Panc1 (cell line): Measurements from ENCODE around the gene IL17RB. TPM values are rescaled to one million over a fixed set of nuclear protein-coding genes. Genes with fewer than 3 reads are reported as not detected.

ENCODE experiments used
- ATAC-seq: fragments of 200-7000 bp; cut with Tn5 transposase; 2 replicates; pipeline ENCODE4 v1.9.1; 2020; ENCODE audit warnings: mild to moderate bottlenecking, moderate library complexity
- BruUV-seq: library from RNA; stranded (reverse); fragments of 400-500 nt; replicated peaks from 2 replicates; lab custom pipeline; 2021; lab: Mats Ljungman, UMichigan
- CTCF ChIA-PET: fragments of 300-600 bp; sonication (Branson Sonifier 250); formaldehyde crosslinking; loops from one replicate; lab custom pipeline; 2022; ENCODE audit warnings: antibody characterized with exemption; lab: Charles Lee
- POLR2A ChIA-PET: fragments of 300-600 bp; sonication (Branson Sonifier 250); formaldehyde crosslinking; loops from one replicate; lab custom pipeline; 2022; ENCODE audit warnings: antibody characterized with exemption; lab: Charles Lee
- DNase-seq: peaks from one replicate; pipeline ENCODE4 v3.0.0-alpha.2; 2010; ENCODE audit warnings: low read depth, low spot score
- H3K27ac ChIP-seq: 2 replicates; pipeline ENCODE4 v1.5.1; 2011; ENCODE audit warnings: mild to moderate bottlenecking, low read length, inconsistent platforms
- H3K27me3 ChIP-seq: fragments of 200-500 bp; sonication (Bioruptor generic); 2 replicates; pipeline ENCODE4 v1.6.0; 2014; ENCODE audit warnings: low read length, inconsistent platforms; ENCODE audit not compliant: control insufficient read depth, insufficient read depth
- H3K36me3 ChIP-seq: fragments of 200-500 bp; sonication (Bioruptor generic); 2 replicates; pipeline ENCODE4 v1.5.1; 2014; ENCODE audit warnings: inconsistent platforms, mild to moderate bottlenecking, low read length, moderate library complexity; ENCODE audit not compliant: control insufficient read depth, insufficient read depth
- H3K4me1 ChIP-seq: 2 replicates; pipeline ENCODE4 v1.5.1; 2011; ENCODE audit warnings: inconsistent platforms, mild to moderate bottlenecking, low read length, moderate library complexity; ENCODE audit not compliant: control insufficient read depth, insufficient read depth
- H3K4me3 ChIP-seq, 2 experiments: 2 replicates each; pipeline ENCODE4 v1.5.1; 2011 to 2012; ENCODE audit warnings: low read depth in 2 of 2, low read length in 2 of 2, mild to moderate bottlenecking in 2 of 2, inconsistent platforms in 1 of 2, moderate library complexity in 1 of 2
- H3K9me3 ChIP-seq: fragments of 200-500 bp; sonication (Bioruptor generic); 2 replicates; pipeline ENCODE4 v1.5.1; 2014; ENCODE audit warnings: low read depth, mild to moderate bottlenecking, inconsistent platforms, low read length, moderate library complexity; ENCODE audit not compliant: control insufficient read depth, insufficient read depth
- CTCF ChIP-seq: fragments of 450-650 bp; IDR thresholded peaks from 2 replicates; pipeline ENCODE4 v1.5.1; 2017; ENCODE audit warnings: mild to moderate bottlenecking
- POLR2AphosphoS5 ChIP-seq: IDR thresholded peaks from 2 replicates; pipeline ENCODE4 v1.6.1; 2012; ENCODE audit warnings: mild to moderate bottlenecking, low read depth, low read length, moderate library complexity
- SIN3A ChIP-seq: IDR thresholded peaks from 2 replicates; pipeline ENCODE4 v1.6.1; 2012; ENCODE audit warnings: low read depth, mild to moderate bottlenecking, low read length, moderate library complexity, borderline replicate concordance; ENCODE audit not compliant: insufficient read depth
- TCF7L2 ChIP-seq: IDR thresholded peaks from 2 replicates; pipeline ENCODE4 v1.6.1; 2011; ENCODE audit warnings: mild to moderate bottlenecking, low read depth, low read length, inconsistent platforms
- in situ Hi-C: cut with HindIII; loops from 2 replicates; pipeline ENCODE4 v1.10.0; 2016; ENCODE audit warnings: low sequenced_read_pairs, low pct_unique_long_range_greater_than_20kb
- intact Hi-C: fragments of 100-400 bp; cut with micrococcal nuclease; formaldehyde crosslinking; loops from one replicate; pipeline ENCODE4 v1.10.0; 2022; ENCODE audit not compliant: unreplicated experiment
- total RNA-seq: library from RNA; stranded (reverse); gene quantifications from one replicate; pipeline ENCODE4 v1.2.1, GENCODE V29; 2021; ENCODE audit not compliant: unreplicated experiment
- TF ChIP-seq, protein P1 (sequence below), 2 experiments: IDR thresholded peaks; 2 replicates each; pipeline ENCODE4 v1.6.1; 2011 to 2012; ENCODE audit warnings: low read depth in 2 of 2, control low read depth in 1 of 2, low read length in 1 of 2, mild to moderate bottlenecking in 1 of 2, moderate library complexity in 1 of 2; ENCODE audit not compliant: insufficient read depth in 1 of 2

The IL17RB gene
- total RNA-seq, 1 experiment from 2014 or later = 15.9 TPM

DNA sequence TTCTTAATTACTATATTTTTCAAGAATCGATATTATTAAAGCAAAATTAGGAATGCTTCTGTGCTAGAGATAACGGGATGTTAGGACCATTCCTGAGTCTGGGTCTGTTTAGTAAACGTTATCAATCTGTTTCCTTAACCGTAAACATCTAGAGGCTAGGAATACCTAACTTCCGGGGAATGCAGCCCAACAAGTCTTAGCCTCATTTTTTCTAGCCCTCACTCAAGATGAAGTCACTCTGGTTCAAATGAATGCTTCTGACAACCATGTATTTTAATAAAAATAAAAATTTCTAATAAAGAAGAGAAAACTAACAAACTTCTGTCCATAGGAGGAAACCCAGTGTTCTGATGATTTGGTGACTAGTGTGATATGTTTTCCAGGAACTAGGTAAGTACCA lies 56.3 kb downstream of the IL17RB start:
- H3K27ac ChIP-seq = no peak overlapping the region
- in situ Hi-C loops = no loop called here
- intact Hi-C loops = no loop called here
- CTCF ChIA-PET = no interaction called here
- no peak for DNase-seq
- no peaks in the 10 kb centered on the region for H3K4me1 ChIP-seq
- no peak overlapping the region for H3K4me3 ChIP-seq
- TF ChIP-seq, protein P1, sequence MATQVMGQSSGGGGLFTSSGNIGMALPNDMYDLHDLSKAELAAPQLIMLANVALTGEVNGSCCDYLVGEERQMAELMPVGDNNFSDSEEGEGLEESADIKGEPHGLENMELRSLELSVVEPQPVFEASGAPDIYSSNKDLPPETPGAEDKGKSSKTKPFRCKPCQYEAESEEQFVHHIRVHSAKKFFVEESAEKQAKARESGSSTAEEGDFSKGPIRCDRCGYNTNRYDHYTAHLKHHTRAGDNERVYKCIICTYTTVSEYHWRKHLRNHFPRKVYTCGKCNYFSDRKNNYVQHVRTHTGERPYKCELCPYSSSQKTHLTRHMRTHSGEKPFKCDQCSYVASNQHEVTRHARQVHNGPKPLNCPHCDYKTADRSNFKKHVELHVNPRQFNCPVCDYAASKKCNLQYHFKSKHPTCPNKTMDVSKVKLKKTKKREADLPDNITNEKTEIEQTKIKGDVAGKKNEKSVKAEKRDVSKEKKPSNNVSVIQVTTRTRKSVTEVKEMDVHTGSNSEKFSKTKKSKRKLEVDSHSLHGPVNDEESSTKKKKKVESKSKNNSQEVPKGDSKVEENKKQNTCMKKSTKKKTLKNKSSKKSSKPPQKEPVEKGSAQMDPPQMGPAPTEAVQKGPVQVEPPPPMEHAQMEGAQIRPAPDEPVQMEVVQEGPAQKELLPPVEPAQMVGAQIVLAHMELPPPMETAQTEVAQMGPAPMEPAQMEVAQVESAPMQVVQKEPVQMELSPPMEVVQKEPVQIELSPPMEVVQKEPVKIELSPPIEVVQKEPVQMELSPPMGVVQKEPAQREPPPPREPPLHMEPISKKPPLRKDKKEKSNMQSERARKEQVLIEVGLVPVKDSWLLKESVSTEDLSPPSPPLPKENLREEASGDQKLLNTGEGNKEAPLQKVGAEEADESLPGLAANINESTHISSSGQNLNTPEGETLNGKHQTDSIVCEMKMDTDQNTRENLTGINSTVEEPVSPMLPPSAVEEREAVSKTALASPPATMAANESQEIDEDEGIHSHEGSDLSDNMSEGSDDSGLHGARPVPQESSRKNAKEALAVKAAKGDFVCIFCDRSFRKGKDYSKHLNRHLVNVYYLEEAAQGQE (IDR thresholded peaks at IDR 0.05; ENCODE audit: insufficient read depth in 1 of 2, low read depth in 2 of 2, low read length in 1 of 2) = no peak
- TF ChIP-seq POLR2AphosphoS5 (no peak), CTCF (no peak), SIN3A (no peak), TCF7L2 (no peak)
- H3K27me3 ChIP-seq = no peaks in the 10 kb centered on the region; the same call in 1 of the 2 replicates
- ATAC-seq = no peak
- no peaks in the 10 kb centered on the region; the same call in 1 of the 2 replicates for H3K36me3 ChIP-seq
- H3K9me3 ChIP-seq = no peaks in the 10 kb centered on the region
- POLR2A ChIA-PET = no interaction called here
- no TSS peak for BruUV-seq

DNA sequence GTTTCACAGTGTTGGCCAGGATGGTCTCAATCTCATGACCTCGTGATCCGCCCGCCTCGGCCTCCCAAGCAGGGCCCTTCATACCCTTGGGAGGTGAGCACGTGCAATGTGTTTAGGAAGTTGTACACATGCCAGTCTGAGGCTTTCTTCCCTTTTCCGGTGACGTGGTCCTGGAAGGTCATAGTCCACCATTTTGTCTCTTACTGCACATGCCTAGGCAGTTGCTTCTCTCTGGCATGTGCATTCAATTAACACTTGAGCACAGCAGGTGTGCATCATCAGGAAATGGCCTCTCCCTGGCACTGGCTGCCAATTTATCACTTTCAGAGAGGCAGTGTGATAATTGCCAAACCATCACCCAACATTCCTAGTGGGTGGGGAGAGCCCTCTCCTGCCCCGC lies 67.0 kb downstream of the IL17RB start:
- no peak overlapping the region for H3K27ac ChIP-seq
- CTCF ChIA-PET = no interaction called here
- TF ChIP-seq SIN3A = no peak
- no peak for TF ChIP-seq CTCF
- TF ChIP-seq TCF7L2 = no peak
- TF ChIP-seq POLR2AphosphoS5 = no peak
- TF ChIP-seq, protein P1 (IDR thresholded peaks at IDR 0.05; ENCODE audit: insufficient read depth in 1 of 2, low read depth in 2 of 2, low read length in 1 of 2) = no peak
- ATAC-seq = no peak
- H3K4me1 ChIP-seq = no peaks in the 10 kb centered on the region
- BruUV-seq = no TSS peak
- in situ Hi-C loops = no loop called here
- intact Hi-C loops = no loop called here
- no peaks in the 10 kb centered on the region for H3K36me3 ChIP-seq
- H3K9me3 ChIP-seq = no peaks in the 10 kb centered on the region
- DNase-seq = no peak
- H3K27me3 ChIP-seq = peaks cover 6% of the 10 kb centered on the region
- H3K4me3 ChIP-seq = no peak overlapping the region
- POLR2A ChIA-PET = no interaction called here
